Fibroblast of villous mesenchyme (primary cell): ENCODE measurements around the gene HOXD11. TPM values are rescaled to one million over a fixed set of nuclear protein-coding genes. Genes with fewer than 3 reads are reported as not detected.
A peak's percentile ranks its signal among the peaks of the same experiment; 100 is the strongest.

Experiments used
- DNase-seq: peaks from one replicate; pipeline ENCODE4 v3.0.0-alpha.2; 2010; ENCODE audit warnings: low read depth
- H3K4me3 ChIP-seq: 2 replicates; pipeline ENCODE4 v1.5.1; 2011; ENCODE audit warnings: low read depth, mild to moderate bottlenecking, low read length
- CTCF ChIP-seq: IDR thresholded peaks from 2 replicates; pipeline ENCODE4 v1.5.1; 2012; ENCODE audit warnings: low read depth, mild to moderate bottlenecking, low read length; ENCODE audit not compliant: insufficient read depth
- total RNA-seq: library from RNA; depleted of rRNA; stranded (reverse); fragments of >200 nt; gene quantifications from 2 replicates; pipeline ENCODE4 v1.2.3, GENCODE V29; 2012

Gene HOXD11
- total RNA-seq, 1 donor, result 42.3 TPM

- peak; percentile 15 for DNase-seq
- peak overlapping the region; percentile 62 for H3K4me3 ChIP-seq
- TF ChIP-seq CTCF, result no peak
Observed at GRCh38 chr2:176109946-176110345, 2.9 kb downstream of the HOXD11 start.

GRCh38 chr2:176110415-176111308 lies 3.6 kb downstream of the HOXD11 start:
- no peak for TF ChIP-seq CTCF
- peak overlapping the region; percentile 62 for H3K4me3 ChIP-seq
- no peak for DNase-seq

- peak; percentile 74 for TF ChIP-seq CTCF
- peak; percentile 79 for DNase-seq
Observed at GRCh38 chr2:176111309-176111663, 4.2 kb downstream of the HOXD11 start.

GRCh38 chr2:176111846-176112374 lies 4.8 kb downstream of the HOXD11 start:
- DNase-seq, result no peak
- H3K4me3 ChIP-seq, result peak overlapping the region; percentile 62
- no peak for TF ChIP-seq CTCF

More at GRCh38 chr2:176111309-176111663, 4.2 kb downstream of the HOXD11 start:
- peak overlapping the region; percentile 62 for H3K4me3 ChIP-seq

- TF ChIP-seq CTCF, result no peak
- DNase-seq, result peak; percentile 24
- peak overlapping the region; percentile 62 for H3K4me3 ChIP-seq
Observed at GRCh38 chr2:176112375-176113302, 5.6 kb downstream of the HOXD11 start.

GRCh38 chr2:176114120-176114929 lies 7.2 kb downstream of the HOXD11 start:
- H3K4me3 ChIP-seq, result peak overlapping the region; percentile 54
- peak; percentile 50 for DNase-seq

More at GRCh38 chr2:176114120-176114929, 7.2 kb downstream of the HOXD11 start:
- TF ChIP-seq CTCF, result no peak
